ENCODE data around the gene LDHB. TPM values are rescaled to one million over a fixed set of nuclear protein-coding genes. Genes with fewer than 3 reads are reported as not detected.
A peak's percentile ranks its signal among the peaks of the same experiment; 100 is the strongest.

The LDHB gene
- total and polyA plus RNA-seq, 9 of the 15 experiments (the other 6 are each of a cell fraction or from before 2014, with no cell fraction given), result 743 to 2,680 (median 968) TPM

DNA sequence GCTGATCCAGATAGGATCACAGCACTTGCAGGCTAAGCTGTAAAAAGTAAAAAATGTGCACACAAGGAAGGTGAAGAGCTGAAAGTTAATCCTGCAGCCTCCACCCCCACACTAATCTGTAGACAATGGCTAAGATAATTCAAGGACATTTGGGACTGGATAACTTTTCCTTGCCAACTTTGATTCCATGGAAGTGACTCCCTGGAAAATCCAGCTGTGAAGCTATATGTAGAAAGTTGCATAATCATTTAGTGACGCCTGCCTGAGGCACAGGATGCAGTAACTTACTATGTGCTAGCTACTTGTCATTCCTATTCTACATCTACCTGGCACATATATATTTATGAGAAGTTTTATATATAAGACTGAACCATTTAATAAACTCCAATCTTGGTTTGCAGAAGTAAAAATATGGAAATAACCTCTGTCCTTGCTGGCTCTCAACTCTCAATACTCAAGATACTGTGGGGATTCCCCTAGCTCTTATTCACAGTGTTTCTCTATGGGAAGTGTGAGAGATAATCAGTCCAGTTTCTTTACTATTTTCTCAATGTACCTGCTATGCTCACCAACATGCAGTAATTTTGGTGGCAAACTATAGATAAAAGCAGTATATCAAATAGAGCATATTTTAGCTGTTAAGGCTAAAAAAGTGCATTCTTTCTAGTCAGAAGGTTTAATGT is 14.8 kb downstream of the LDHB start:
- intact Hi-C loops (cut with micrococcal nuclease) (no loop called here), in situ Hi-C loops (cut with MboI) (no loop called here)
- Histone ChIP-seq H3K36me3 (ENCODE audit: control insufficient read depth, insufficient read depth, low read length) (peaks cover 92% of the 10 kb centered on the region), H3K79me2 (ENCODE audit: control insufficient read depth, insufficient read depth, low read length) (peaks cover 58% of the 10 kb centered on the region), H3K4me1 (replicated peaks in 1 of 2; ENCODE audit: control insufficient read depth in 2 of 2, insufficient read depth in 2 of 2, low read length in 2 of 2) (no peaks in the 10 kb centered on the region; a peak in 1 of 5 replicates), H3K4me3 (no peak overlapping the region), H2AFZ (ENCODE audit: low read depth, low read length) (no peak overlapping the region), H3K9me3 (replicated peaks; ENCODE audit: control insufficient read depth, insufficient read depth, low read depth, low read length) (no peaks in the 10 kb centered on the region), H3K4me2 (ENCODE audit: insufficient read depth, low read length) (no peak overlapping the region), H4K20me1 (replicated peaks; ENCODE audit: control insufficient read depth, insufficient read depth, low read length) (no peaks in the 10 kb centered on the region), H3K27me3 (ENCODE audit: control insufficient read depth in 2 of 2, insufficient read depth in 2 of 2, low read length in 2 of 2) (no peaks in the 10 kb centered on the region), H3K27ac (ENCODE audit: extremely low read depth, low read depth, low read length) (no peak overlapping the region), H3K9ac (ENCODE audit: insufficient read depth in 1 of 2, low read depth in 2 of 2, low read length in 2 of 2) (no peak overlapping the region), H3K9me1 (ENCODE audit: control insufficient read depth, insufficient read depth, low read length) (no peaks in the 10 kb centered on the region)
- 70% methylated on average over 1 of the region's 1 CpG for WGBS (ENCODE audit: insufficient coverage, low coverage, missing lambda C conversion rate)
- ChIA-PET CTCF (ENCODE audit: low intra/inter-chr PET ratio) (no interaction called here), POLR2A (interaction anchor here (1.5 kb wide), 1 partner anchor 9 kb away, joined by 5 read pairs; no protein-coding TSS in a partner anchor)
- FAIRE-seq (no peak), DNase-seq (ENCODE audit: extremely low read depth in 1 of 4, low spot score in 3 of 4) (no peak), ATAC-seq (no peak; the same call in 2 of the 3 replicates)
- TF ChIP-seq CEBPG (CRISPR knock-in tag; IDR thresholded peaks at IDR 0.05) (no peak), CEBPG (tag; conservative IDR thresholded peaks at IDR 0.05 in 1 of 2, IDR thresholded peaks at IDR 0.05 in 1 of 2) (0 out of 4 replicates have a peak, but pooled peaks of 1 of the 2 experiments have one; percentile 16), SNIP1 (IDR thresholded peaks at IDR 0.05; ENCODE audit: low read depth) (no peak), ZBTB8A (IDR thresholded peaks at IDR 0.05; ENCODE audit: partially characterized antibody) (no peak), ESRRA (IDR thresholded peaks at IDR 0.05; ENCODE audit: borderline replicate concordance, low read depth) (no peak), ZNF785 (CRISPR knock-in tag; IDR thresholded peaks at IDR 0.05) (no peak), SRSF1 (IDR thresholded peaks at IDR 0.05; ENCODE audit: low read depth, low read length) (no peak), MCM5 (IDR thresholded peaks at IDR 0.05; ENCODE audit: low read depth) (no peak), ZNF224 (CRISPR knock-in tag; IDR thresholded peaks at IDR 0.05) (no peak)
- BruUV-seq (replicated peaks), result no TSS peak

Measured in K562 (cell line).